ENCODE results near the gene AIF1L.

- no peak for TF ChIP-seq POLR2A (IDR thresholded peaks at IDR 0.05; ENCODE audit: low read depth, low read length)
- no peak for TF ChIP-seq POLR2AphosphoS5 (IDR thresholded peaks at IDR 0.05; ENCODE audit: low read depth, low read length)
Measured at GRCh38 chr9:131053896-131054295, 42.4 kb upstream of the AIF1L start.

Measured in GM12892 (cell line).